BLaER1 (cell line): ENCODE results near the gene SNAPC4.

Source experiments
- H3K27ac ChIP-seq: shearing (Covaris generic); formaldehyde crosslinking; 2 replicates; pipeline ENCODE4 v1.8.1; 2022
- H3K27me3 ChIP-seq: shearing (Covaris generic); formaldehyde crosslinking; 2 replicates; pipeline ENCODE4 v1.8.1; 2022
- H3K36me3 ChIP-seq: shearing (Covaris generic); formaldehyde crosslinking; 2 replicates; pipeline ENCODE4 v1.8.1; 2022
- H3K4me1 ChIP-seq: shearing (Covaris generic); formaldehyde crosslinking; 2 replicates; pipeline ENCODE4 v1.8.1; 2022
- H3K4me2 ChIP-seq: shearing (Covaris generic); formaldehyde crosslinking; 2 replicates; pipeline ENCODE4 v1.8.1; 2022
- H3K4me3 ChIP-seq: shearing (Covaris generic); formaldehyde crosslinking; 2 replicates; pipeline ENCODE4 v1.8.1; 2022
- H3K9ac ChIP-seq: shearing (Covaris generic); formaldehyde crosslinking; 2 replicates; pipeline ENCODE4 v1.8.1; 2022
- H3K9me3 ChIP-seq: shearing (Covaris generic); formaldehyde crosslinking; 2 replicates; pipeline ENCODE4 v1.8.1; 2022
- H4K20me1 ChIP-seq: shearing (Covaris generic); formaldehyde crosslinking; 2 replicates; pipeline ENCODE4 v1.8.1; 2022
- Cebpa-rat ChIP-seq: shearing (Covaris generic); IDR thresholded peaks from 2 replicates; pipeline ENCODE4 v1.8.1; 2022

Gene SNAPC4

DNA sequence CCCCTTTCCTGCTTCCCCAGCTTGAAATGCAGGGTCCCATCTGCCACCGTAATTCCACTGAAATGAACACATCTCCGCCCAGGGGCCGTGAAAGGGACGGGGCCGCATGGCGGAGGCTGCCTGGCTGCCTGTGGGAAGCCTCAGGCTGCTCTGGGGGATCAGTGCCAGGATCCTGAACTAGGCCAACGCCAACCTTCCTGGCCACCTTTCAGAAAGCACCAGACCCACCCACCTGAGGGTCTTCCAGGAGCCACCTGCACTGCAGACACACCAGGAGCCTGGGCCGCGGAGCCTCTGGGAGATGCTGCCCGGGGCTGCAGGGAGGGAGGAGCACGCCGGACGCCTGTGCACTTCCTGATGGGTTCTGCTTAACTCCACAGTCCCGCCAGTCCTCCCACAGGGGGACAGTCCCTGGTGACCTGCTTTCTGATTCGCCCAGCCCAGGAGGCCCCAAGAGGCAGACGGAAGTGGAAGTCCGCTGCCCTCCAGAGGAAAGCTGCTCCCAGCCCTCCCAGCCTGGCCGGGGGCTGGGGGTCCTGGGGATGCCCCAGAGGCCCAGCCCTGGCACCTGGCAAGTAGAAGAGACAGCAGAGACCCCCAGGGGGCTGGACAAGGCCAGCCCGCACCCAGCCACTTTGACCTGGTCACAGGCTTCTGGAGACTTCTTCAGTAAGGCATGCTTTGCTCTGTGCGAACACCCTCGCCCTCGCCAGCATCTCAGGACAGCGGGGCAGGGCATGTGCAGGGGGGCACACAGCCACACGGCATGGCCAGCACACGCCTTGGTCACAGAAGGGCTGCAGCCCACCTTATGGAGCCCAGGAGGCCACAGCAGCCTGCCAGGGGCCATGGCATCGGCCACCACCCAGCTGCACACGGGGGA is 26.4 kb downstream of the SNAPC4 start, which contains the start of gene CARD9:
TSS of gene CARD9 (minus strand) at position 370 of the 883 bp plus-strand sequence. CDS start 1,591 bp downstream, outside the sequence.
- H3K4me2 ChIP-seq, result peak within 1 kb of the TSS; percentile 97
- H3K4me1 ChIP-seq, result peaks cover 82% of the 10 kb centered on the region
- H3K27ac ChIP-seq, result peak within 1 kb of the TSS; percentile 94
- no peaks in the 10 kb centered on the region for H3K9me3 ChIP-seq
- no peaks in the 10 kb centered on the region for H3K27me3 ChIP-seq
- H4K20me1 ChIP-seq, result peaks cover 17% of the 10 kb centered on the region; the same call in 1 of the 2 replicates
- peaks cover 46% of the 10 kb centered on the region for H3K36me3 ChIP-seq
- no peak for TF ChIP-seq Cebpa-rat
- peak within 1 kb of the TSS; percentile 61 for H3K4me3 ChIP-seq
- H3K9ac ChIP-seq, result peak within 1 kb of the TSS; percentile 82

DNA sequence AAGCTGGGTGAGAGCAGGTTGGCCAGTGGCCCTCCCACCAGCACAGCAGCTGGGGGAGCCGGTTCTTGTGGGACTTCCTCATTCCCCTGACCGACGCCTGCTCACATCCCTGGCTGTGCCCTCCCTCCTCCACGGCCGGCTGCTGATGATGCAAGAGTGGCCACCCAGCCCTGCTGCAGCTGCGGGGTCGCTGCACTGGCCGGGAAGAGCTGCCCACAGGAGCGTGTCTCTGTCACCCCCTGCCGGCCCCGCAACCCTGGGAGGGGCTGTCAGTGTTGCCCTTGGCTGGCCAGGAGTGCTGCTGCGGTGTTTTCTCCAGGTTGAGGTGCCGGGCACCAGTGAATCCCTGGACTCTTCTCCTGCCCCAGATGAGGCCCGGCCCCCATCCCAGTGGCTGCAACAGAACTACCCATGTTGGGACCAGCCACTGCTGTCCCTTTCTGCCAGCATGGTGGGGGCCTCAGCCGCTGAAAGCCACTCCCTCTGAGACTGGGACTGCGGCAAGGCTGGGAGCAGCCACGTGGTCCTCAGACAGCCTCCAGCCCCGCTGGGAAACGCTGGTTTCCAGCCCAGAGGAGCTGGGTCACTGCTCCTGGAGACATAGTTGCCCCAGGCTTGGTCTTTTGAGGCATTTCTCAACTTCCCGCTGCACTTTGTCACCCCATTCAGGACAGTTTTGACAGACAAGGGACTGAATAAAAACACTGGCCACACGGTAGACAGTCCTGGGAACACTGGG is 27.2 kb downstream of the SNAPC4 start:
- H3K4me3 ChIP-seq, result peak overlapping the region; percentile 61
- H3K27me3 ChIP-seq, result no peaks in the 10 kb centered on the region
- H4K20me1 ChIP-seq, result peaks cover 13% of the 10 kb centered on the region; the same call in 1 of the 2 replicates
- H3K36me3 ChIP-seq, result peaks cover 38% of the 10 kb centered on the region
- peak overlapping the region; percentile 97 for H3K4me2 ChIP-seq
- no peaks in the 10 kb centered on the region for H3K9me3 ChIP-seq
- peaks cover 87% of the 10 kb centered on the region for H3K4me1 ChIP-seq
- TF ChIP-seq Cebpa-rat, result peak; percentile 96
- H3K9ac ChIP-seq, result peak overlapping the region; percentile 82
- peak overlapping the region; percentile 94 for H3K27ac ChIP-seq

DNA sequence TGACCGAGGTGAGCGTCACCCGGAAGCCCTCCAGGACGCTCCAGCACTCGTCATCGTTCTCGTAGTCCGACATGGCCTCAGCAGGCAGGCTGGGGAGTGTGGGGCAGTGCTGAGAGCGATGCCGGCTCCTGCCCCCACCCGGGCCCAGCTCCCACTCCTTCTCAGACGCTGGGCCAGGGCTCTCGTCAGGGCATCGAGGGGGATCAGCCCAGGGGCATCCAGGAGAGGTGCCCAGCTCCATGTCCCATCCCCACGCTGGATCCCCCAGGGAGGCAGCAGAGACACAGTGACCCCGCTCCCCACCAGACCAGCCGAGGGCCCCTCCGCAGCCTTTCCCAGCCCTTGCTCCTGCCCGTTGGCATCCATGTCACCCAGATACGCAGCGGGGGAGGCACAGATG is 28.0 kb downstream of the SNAPC4 start:
- Histone ChIP-seq H3K27me3 (no peaks in the 10 kb centered on the region), H4K20me1 (peaks cover 5% of the 10 kb centered on the region; the same call in 1 of the 2 replicates), H3K9me3 (no peaks in the 10 kb centered on the region), H3K9ac (peak overlapping the region; percentile 82), H3K4me3 (peak overlapping the region; percentile 61), H3K4me2 (peak overlapping the region; percentile 97), H3K27ac (peak overlapping the region; percentile 94), H3K4me1 (peaks cover 87% of the 10 kb centered on the region), H3K36me3 (peaks cover 31% of the 10 kb centered on the region)
- TF ChIP-seq Cebpa-rat, result no peak

DNA sequence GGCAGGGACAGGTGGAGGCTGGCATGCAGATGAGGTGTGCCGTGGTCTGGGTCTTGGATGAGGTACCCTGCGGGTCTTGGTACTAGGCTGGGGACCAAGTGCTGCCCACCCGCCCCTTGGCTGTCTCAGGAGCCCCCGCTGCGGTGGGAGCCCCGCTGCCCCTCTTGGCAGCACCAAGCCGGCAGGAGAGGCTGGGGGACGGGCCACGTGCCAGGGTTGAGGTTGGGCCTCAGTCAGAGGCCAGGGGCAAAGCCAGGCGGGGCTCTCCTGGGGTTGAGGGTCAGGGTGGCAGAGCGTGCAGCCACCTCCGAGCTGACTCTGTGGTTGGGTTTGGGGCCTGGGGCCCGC is 28.5 kb downstream of the SNAPC4 start:
- peaks cover under 1% of the 10 kb centered on the region; the same call in 1 of the 2 replicates for H4K20me1 ChIP-seq
- TF ChIP-seq Cebpa-rat, result no peak

DNA sequence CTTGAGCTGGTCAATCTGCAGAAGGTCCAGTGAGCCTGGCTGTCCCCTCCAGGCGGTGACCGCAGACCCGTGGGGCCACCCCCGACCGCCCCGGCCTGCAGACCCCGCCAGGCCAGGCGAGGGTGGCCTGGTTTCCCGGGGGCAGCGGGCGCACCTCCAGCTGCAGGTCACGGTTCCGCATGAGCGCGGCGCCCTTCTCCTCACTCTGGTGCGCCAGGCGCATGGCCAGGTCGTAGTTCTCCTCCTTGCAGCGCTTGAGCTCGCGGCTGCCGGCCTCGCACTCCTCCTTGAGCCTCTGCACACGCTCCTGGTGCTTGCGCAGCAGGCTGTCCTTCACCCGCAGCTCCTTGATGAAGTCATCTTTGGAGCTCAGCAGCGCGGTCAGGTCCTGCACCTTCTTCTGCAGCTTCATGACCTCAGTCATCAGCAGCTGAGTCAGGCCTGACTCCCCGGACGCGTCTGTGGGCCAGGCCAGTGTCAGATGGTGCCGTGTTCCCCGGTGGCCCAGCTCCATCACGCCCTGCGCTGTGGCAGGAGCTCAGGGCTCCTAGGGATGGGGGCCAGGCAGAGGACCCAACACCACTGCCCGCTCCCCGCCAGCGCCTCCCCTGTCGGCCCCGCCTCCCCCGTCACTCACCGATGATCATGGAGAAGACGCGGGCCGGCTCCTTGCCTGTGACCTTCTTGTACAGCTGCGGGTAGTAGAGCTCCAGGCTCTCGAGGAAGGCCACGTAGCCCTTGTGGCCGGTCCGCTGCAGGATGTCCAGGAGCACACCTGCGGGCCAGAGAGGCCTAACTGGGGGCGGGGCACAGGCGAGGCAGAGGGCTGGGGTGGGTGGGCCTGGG is 29.1 kb downstream of the SNAPC4 start:
- Histone ChIP-seq H3K27me3 (no peaks in the 10 kb centered on the region), H3K4me2 (peak overlapping the region; percentile 97; the same call in 1 of the 2 replicates), H3K9ac (no peak overlapping the region), H4K20me1 (no peaks in the 10 kb centered on the region), H3K9me3 (no peaks in the 10 kb centered on the region), H3K27ac (no peak overlapping the region), H3K4me3 (no peak overlapping the region), H3K4me1 (peaks cover 87% of the 10 kb centered on the region), H3K36me3 (peaks cover 32% of the 10 kb centered on the region)
- TF ChIP-seq Cebpa-rat, result no peak

More for the DNA sequence above, 28.5 kb downstream of the SNAPC4 start:
- no peak overlapping the region for H3K4me3 ChIP-seq
- H3K4me2 ChIP-seq, result peak overlapping the region; percentile 97
- H3K9ac ChIP-seq, result peak overlapping the region; percentile 82; the same call in 1 of the 2 replicates
- peaks cover 87% of the 10 kb centered on the region for H3K4me1 ChIP-seq
- no peaks in the 10 kb centered on the region for H3K27me3 ChIP-seq
- H3K36me3 ChIP-seq, result peaks cover 36% of the 10 kb centered on the region
- no peaks in the 10 kb centered on the region for H3K9me3 ChIP-seq
- peak overlapping the region; percentile 94 for H3K27ac ChIP-seq

DNA sequence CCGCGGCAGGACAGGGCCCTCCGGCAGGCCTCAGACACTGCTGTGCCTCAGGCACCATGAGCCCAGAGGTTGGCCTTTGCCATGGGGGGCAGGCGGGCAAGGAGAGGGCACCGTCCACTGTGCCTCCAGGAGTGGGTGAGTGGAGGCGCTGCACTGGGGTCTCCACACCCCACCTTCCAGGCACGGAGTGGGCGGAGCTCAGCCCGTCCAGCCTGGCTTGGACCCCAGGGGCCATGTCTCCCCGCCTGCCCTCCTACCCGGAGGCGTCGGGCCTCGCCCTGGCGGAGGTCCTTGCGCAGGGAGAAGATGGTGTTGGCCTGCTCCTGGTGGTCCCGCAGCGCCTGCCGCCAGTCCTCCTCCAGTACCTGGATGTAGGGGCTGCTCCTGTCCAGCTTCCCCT is 29.9 kb downstream of the SNAPC4 start:
- Histone ChIP-seq H3K4me1 (peaks cover 90% of the 10 kb centered on the region), H3K36me3 (peaks cover 23% of the 10 kb centered on the region; the same call in 1 of the 2 replicates), H4K20me1 (no peaks in the 10 kb centered on the region), H3K9ac (no peak overlapping the region), H3K4me2 (no peak overlapping the region), H3K27ac (no peak overlapping the region), H3K4me3 (no peak overlapping the region), H3K27me3 (no peaks in the 10 kb centered on the region), H3K9me3 (no peaks in the 10 kb centered on the region)
- no peak for TF ChIP-seq Cebpa-rat

DNA sequence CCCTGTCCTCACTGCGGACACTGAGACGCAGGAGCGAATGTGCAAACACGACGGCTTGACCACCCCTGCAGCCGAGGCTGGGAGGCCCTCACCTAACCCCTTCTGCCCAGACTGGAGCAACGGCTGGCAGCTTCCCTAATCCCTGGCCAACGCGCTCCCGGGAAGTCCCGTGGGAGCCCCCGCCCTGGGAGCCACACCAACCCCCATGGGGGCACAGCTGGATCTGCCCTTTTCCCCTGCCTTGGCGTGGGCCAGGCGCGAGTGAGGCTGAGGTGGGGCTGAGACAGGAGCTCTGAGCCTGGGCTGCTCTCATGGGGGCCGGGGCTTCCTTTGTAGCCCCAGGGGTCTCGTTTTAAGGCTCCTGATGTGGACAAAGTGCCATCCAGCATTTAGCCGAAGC is 31.8 kb downstream of the SNAPC4 start:
- H3K4me2 ChIP-seq, result peak overlapping the region; percentile 66
- TF ChIP-seq Cebpa-rat, result no peak
- no peak overlapping the region for H3K4me3 ChIP-seq
- H3K9me3 ChIP-seq, result no peaks in the 10 kb centered on the region
- no peaks in the 10 kb centered on the region for H3K27me3 ChIP-seq
- peak overlapping the region; percentile 36 for H3K9ac ChIP-seq
- peaks cover 89% of the 10 kb centered on the region for H3K4me1 ChIP-seq
- H3K36me3 ChIP-seq, result peaks cover 23% of the 10 kb centered on the region; the same call in 1 of the 2 replicates
- H3K27ac ChIP-seq, result peak overlapping the region; percentile 48
- H4K20me1 ChIP-seq, result no peaks in the 10 kb centered on the region

DNA sequence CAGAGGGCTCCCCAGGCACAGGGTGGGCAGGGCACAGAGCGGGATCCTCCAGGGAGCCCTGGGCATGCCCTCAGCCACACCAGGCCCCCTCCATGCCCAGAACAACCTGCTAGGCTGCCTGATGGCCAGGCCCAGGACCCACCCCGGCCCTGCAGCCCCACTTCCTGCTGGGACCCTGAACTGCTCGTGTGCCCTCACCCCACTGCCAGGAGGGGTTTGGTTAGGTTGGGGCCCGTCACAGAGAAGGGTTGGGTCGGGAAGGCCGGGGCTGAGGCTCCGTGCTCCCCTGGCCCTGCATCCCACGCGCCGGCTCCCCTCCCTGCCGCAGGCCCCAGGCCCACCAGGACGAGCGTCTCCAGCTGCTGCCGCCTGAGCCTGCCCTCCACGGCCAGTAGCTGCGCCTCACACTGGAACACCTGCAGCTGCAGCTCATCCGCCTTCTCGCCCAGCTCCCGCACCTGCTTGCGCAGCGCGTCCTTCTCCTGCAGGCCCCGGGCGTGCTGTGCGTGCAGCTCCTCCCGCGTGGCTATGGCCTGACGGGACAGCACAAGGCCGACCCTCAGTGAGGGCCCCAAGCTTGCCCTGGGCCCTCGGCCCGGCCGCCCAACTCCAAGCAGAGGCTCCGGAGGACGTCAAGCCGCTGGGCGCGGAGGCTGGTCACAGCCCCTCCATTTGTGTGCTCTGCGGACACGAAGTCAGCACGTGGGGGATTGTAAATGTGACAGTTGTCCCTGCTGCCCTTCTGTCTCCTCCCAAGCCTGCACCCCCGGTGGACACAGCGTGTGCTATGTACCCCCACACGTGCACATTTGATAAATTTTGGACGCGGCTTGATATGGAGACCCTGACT is 32.4 kb downstream of the SNAPC4 start:
- no peak for TF ChIP-seq Cebpa-rat
- H3K9ac ChIP-seq, result no peak overlapping the region; the same call in 1 of the 2 replicates
- H3K4me3 ChIP-seq, result no peak overlapping the region
- peak overlapping the region; percentile 66 for H3K4me2 ChIP-seq
- H3K36me3 ChIP-seq, result peaks cover 23% of the 10 kb centered on the region; the same call in 1 of the 2 replicates
- no peaks in the 10 kb centered on the region for H3K27me3 ChIP-seq
- peaks cover 87% of the 10 kb centered on the region for H3K4me1 ChIP-seq
- peaks cover 4% of the 10 kb centered on the region for H4K20me1 ChIP-seq
- H3K27ac ChIP-seq, result peak overlapping the region; percentile 48; the same call in 1 of the 2 replicates
- H3K9me3 ChIP-seq, result no peaks in the 10 kb centered on the region
